A549 (cell line): ENCODE data around the gene RANBP3.

Experiments
- CEBPB ChIP-seq, 2 experiments: fragments of >200 bp in 1 of 2; sonication (Bioruptor Twin) in 1 of 2; formaldehyde crosslinking in 1 of 2; IDR thresholded peaks; 2 replicates each; pipeline ENCODE4 v1.6.1; 2012 to 2016
- CHD2 ChIP-seq: fragments of 150-350 bp; IDR thresholded peaks from 2 replicates; pipeline ENCODE4 v1.6.1; 2014; ENCODE audit warnings: low read length; ENCODE audit not compliant: partially characterized antibody
- CTCF ChIP-seq: fragments of >200 bp; sonication (Bioruptor Twin); formaldehyde crosslinking; IDR thresholded peaks from 3 replicates; pipeline ENCODE4 v1.5.1; 2016
- KDM1A ChIP-seq: fragments of 200-600 bp; sonication (generic); IDR thresholded peaks from 2 replicates; pipeline ENCODE4 v1.6.1; 2016; ENCODE audit warnings: low read depth, mild to moderate bottlenecking
- MAX ChIP-seq: IDR thresholded peaks from 2 replicates; pipeline ENCODE4 v1.6.1; 2012
- NR3C1 ChIP-seq: fragments of >200 bp; sonication (Bioruptor Twin); formaldehyde crosslinking; IDR thresholded peaks from 3 replicates; pipeline ENCODE4 v1.6.1; 2017
- PHF8 ChIP-seq: fragments of 200-600 bp; sonication (generic); IDR thresholded peaks from 2 replicates; pipeline ENCODE4 v1.6.1; 2016; ENCODE audit warnings: low read depth, mild to moderate bottlenecking, antibody characterized with exemption, moderate library complexity, borderline replicate concordance
- POLR2A ChIP-seq: IDR thresholded peaks from 2 replicates; pipeline ENCODE4 v1.6.1; 2012; ENCODE audit warnings: mild to moderate bottlenecking, low read length
- RAD21 ChIP-seq, 2 experiments: fragments of >200 bp in 1 of 2; sonication (Bioruptor Twin) in 1 of 2; formaldehyde crosslinking in 1 of 2; IDR thresholded peaks in 1 of 2; conservative IDR thresholded peaks in 1 of 2; 2 replicates in 1 of 2; 3 replicates in 1 of 2; pipeline ENCODE4 v1.6.1; 2012 to 2018; ENCODE audit warnings: inconsistent platforms in 1 of 2
- SMC3 ChIP-seq: fragments of >200 bp; sonication (Bioruptor Twin); formaldehyde crosslinking; IDR thresholded peaks from 3 replicates; pipeline ENCODE4 v1.6.1; 2018; ENCODE audit warnings: inconsistent platforms
- SREBF2 ChIP-seq: fragments of 450-650 bp; IDR thresholded peaks from 2 replicates; pipeline ENCODE4 v1.6.1; 2014; ENCODE audit warnings: mild to moderate bottlenecking, moderate library complexity
- ZNF302 ChIP-seq: fragments of 250-450 bp; sonication (Bioruptor Pico); IDR thresholded peaks from 2 replicates; pipeline ENCODE4 v1.9.0; 2021; ENCODE audit warnings: inconsistent platforms, mild to moderate bottlenecking, moderate library complexity
- TF ChIP-seq, protein P1 (sequence below): IDR thresholded peaks from 2 replicates; pipeline ENCODE4 v1.6.1; 2012; ENCODE audit warnings: low read depth, borderline replicate concordance
- TF ChIP-seq, protein P2 (sequence below): fragments of 450-650 bp; IDR thresholded peaks from 2 replicates; pipeline ENCODE4 v1.6.1; 2014; ENCODE audit warnings: antibody characterized with exemption

- TF ChIP-seq ZNF302 (no peak), CEBPB (IDR thresholded peaks at IDR 0.05) (no peak), PHF8 (no peak), CTCF (no peak), SREBF2 (no peak), MAX (no peak), POLR2A (no peak), CHD2 (no peak), KDM1A (no peak), RAD21 (conservative IDR thresholded peaks at IDR 0.05 in 1 of 2, IDR thresholded peaks at IDR 0.05 in 1 of 2) (no peak), SMC3 (no peak), NR3C1 (no peak)
- TF ChIP-seq, protein P1, sequence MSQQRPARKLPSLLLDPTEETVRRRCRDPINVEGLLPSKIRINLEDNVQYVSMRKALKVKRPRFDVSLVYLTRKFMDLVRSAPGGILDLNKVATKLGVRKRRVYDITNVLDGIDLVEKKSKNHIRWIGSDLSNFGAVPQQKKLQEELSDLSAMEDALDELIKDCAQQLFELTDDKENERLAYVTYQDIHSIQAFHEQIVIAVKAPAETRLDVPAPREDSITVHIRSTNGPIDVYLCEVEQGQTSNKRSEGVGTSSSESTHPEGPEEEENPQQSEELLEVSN, result no peak
- TF ChIP-seq, protein P2, sequence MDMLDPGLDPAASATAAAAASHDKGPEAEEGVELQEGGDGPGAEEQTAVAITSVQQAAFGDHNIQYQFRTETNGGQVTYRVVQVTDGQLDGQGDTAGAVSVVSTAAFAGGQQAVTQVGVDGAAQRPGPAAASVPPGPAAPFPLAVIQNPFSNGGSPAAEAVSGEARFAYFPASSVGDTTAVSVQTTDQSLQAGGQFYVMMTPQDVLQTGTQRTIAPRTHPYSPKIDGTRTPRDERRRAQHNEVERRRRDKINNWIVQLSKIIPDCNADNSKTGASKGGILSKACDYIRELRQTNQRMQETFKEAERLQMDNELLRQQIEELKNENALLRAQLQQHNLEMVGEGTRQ, result no peak
Observed at GRCh38 chr19:5991244-5991838, 13.4 kb upstream of the RANBP3 start.
